Endothelial cell of umbilical vein (primary cell): ENCODE data around the gene GID4. TPM values are rescaled to one million over a fixed set of nuclear protein-coding genes. Genes with fewer than 3 reads are reported as not detected.

Experiments used
- BruUV-seq: library from RNA; stranded (reverse); fragments of 400-500 nt; replicated peaks from 2 replicates; lab custom pipeline; 2021; lab: Mats Ljungman, UMichigan
- CTCF ChIA-PET: fragments of 300-600, 350-600 bp; sonication (Branson Sonifier 250); formaldehyde crosslinking; loops from one replicate; lab custom pipeline; 2021; ENCODE audit warnings: antibody characterized with exemption, inconsistent platforms; lab: Charles Lee
- POLR2A ChIA-PET: fragments of 300-600, 350-600 bp; sonication (Branson Sonifier 250); formaldehyde crosslinking; loops from one replicate; lab custom pipeline; 2021; ENCODE audit warnings: antibody characterized with exemption, inconsistent platforms; lab: Charles Lee
- DNase-seq: peaks from one replicate; pipeline ENCODE4 v3.0.0-alpha.2; 2011; ENCODE audit warnings: low read depth, low spot score
- FAIRE-seq: peaks from 2 replicates; lab custom pipeline; 2011; peaks lifted over from hg19 to GRCh38; lab: Jason Lieb, UNC
- H2AFZ ChIP-seq: 2 replicates; pipeline ENCODE4 v1.6.0; 2012; ENCODE audit warnings: low read depth, low read length, control low read depth, inconsistent platforms
- H3K27ac ChIP-seq: 2 replicates; pipeline ENCODE4 v1.5.1; 2011; ENCODE audit warnings: low read depth, mild to moderate bottlenecking, control low read depth, low read length, moderate library complexity; ENCODE audit not compliant: insufficient read depth
- H3K27me3 ChIP-seq, 2 experiments: 2 replicates each; pipeline versions ENCODE4 v1.6.0 to v1.6.1; 2011; ENCODE audit warnings: low read length in 2 of 2, mixed read lengths in 1 of 2; ENCODE audit not compliant: control insufficient read depth in 2 of 2, insufficient read depth in 2 of 2
- H3K36me3 ChIP-seq, 2 experiments: 2 replicates in 1 of 2; 3 replicates in 1 of 2; pipeline ENCODE4 v1.5.1; 2011; ENCODE audit warnings: low read length in 2 of 2, mild to moderate bottlenecking in 1 of 2, moderate library complexity in 1 of 2; ENCODE audit not compliant: control insufficient read depth in 2 of 2, insufficient read depth in 2 of 2; ENCODE audit errors: extremely low read depth in 1 of 2
- H3K4me1 ChIP-seq: 3 replicates; pipeline ENCODE4 v1.5.1; 2011; ENCODE audit warnings: mild to moderate bottlenecking, low read length; ENCODE audit not compliant: control insufficient read depth, insufficient read depth; ENCODE audit errors: extremely low read depth
- H3K4me2 ChIP-seq: 2 replicates; pipeline ENCODE4 v1.6.1; 2011; ENCODE audit warnings: low read length, control low read depth, mixed read lengths; ENCODE audit not compliant: insufficient read depth
- H3K4me3 ChIP-seq, 3 experiments: fragments of 200-600 bp in 1 of 3; sonication (generic), shearing (Covaris generic) in 1 of 3; replicated peaks in 1 of 3; 2 replicates each; pipeline ENCODE4 v1.5.1; 2011 to 2016; ENCODE audit warnings: control low read depth in 3 of 3, low read length in 3 of 3, mild to moderate bottlenecking in 2 of 3, inconsistent platforms in 1 of 3, low read depth in 1 of 3, moderate library complexity in 1 of 3; ENCODE audit not compliant: insufficient read depth in 1 of 3
- H3K79me2 ChIP-seq: 2 replicates; pipeline ENCODE4 v1.6.0; 2012; ENCODE audit warnings: low read length, inconsistent platforms; ENCODE audit not compliant: control insufficient read depth, insufficient read depth
- H3K9ac ChIP-seq: replicated peaks from 2 replicates; pipeline ENCODE3; 2011; ENCODE audit warnings: low read length, control low read depth; ENCODE audit not compliant: insufficient read depth; ENCODE audit errors: extremely low read depth
- H3K9me1 ChIP-seq: replicated peaks from 3 replicates; pipeline ENCODE4 v1.6.0; 2011; ENCODE audit warnings: mild to moderate bottlenecking, low read length; ENCODE audit not compliant: control insufficient read depth, insufficient read depth; ENCODE audit errors: extremely low read depth
- H3K9me3 ChIP-seq: replicated peaks from 2 replicates; pipeline ENCODE4 v1.5.1; 2012; ENCODE audit warnings: low read length, inconsistent platforms; ENCODE audit not compliant: control insufficient read depth, insufficient read depth
- H4K20me1 ChIP-seq: replicated peaks from 2 replicates; pipeline ENCODE3; 2011; ENCODE audit warnings: mild to moderate bottlenecking, low read length; ENCODE audit not compliant: control insufficient read depth, insufficient read depth; ENCODE audit errors: extremely low read depth
- CTCF ChIP-seq, 2 donors: IDR thresholded peaks; 1 replicate in 1 of 2; 2 replicates in 1 of 2; pipeline ENCODE4 v1.5.1; 2011; ENCODE audit warnings: low read length in 2 of 2, mild to moderate bottlenecking in 2 of 2, moderate library complexity in 2 of 2, control low read depth in 1 of 2, inconsistent platforms in 1 of 2, low read depth in 1 of 2; ENCODE audit not compliant: insufficient read depth in 1 of 2; ENCODE audit errors: extremely low read depth in 1 of 2
- EZH2 ChIP-seq: IDR thresholded peaks from 2 replicates; pipeline ENCODE4 v1.6.1; 2012; ENCODE audit warnings: borderline replicate concordance, low read depth, mild to moderate bottlenecking, moderate library complexity, low read length, inconsistent platforms; ENCODE audit not compliant: severe bottlenecking
- FOS ChIP-seq: IDR thresholded peaks from 2 replicates; pipeline ENCODE4 v1.6.1; 2011; ENCODE audit warnings: mild to moderate bottlenecking, low read length, moderate library complexity, borderline replicate concordance; ENCODE audit not compliant: insufficient read depth
- GATA2 ChIP-seq: IDR thresholded peaks from 2 replicates; pipeline ENCODE4 v1.7.0; 2011; ENCODE audit warnings: low read depth, mild to moderate bottlenecking, moderate library complexity, mixed read lengths, low read length; ENCODE audit not compliant: insufficient read length, insufficient read depth
- JUN ChIP-seq: IDR thresholded peaks from 2 replicates; pipeline ENCODE4 v1.6.1; 2011; ENCODE audit warnings: borderline replicate concordance, low read depth; ENCODE audit not compliant: insufficient read length, insufficient read depth
- MAX ChIP-seq: IDR thresholded peaks from 2 replicates; pipeline ENCODE4 v1.6.1; 2011; ENCODE audit not compliant: insufficient read depth, insufficient read length
- MYC ChIP-seq: IDR thresholded peaks from one replicate; pipeline ENCODE4 v1.6.1; 2011; ENCODE audit warnings: mild to moderate bottlenecking, low read depth, low read length
- POLR2A ChIP-seq: IDR thresholded peaks from 2 replicates; pipeline ENCODE4 v1.6.1; 2012; ENCODE audit warnings: low read depth, mild to moderate bottlenecking, control low read depth, low read length
- POLR2AphosphoS5 ChIP-seq: IDR thresholded peaks from 2 replicates; pipeline ENCODE4 v1.6.1; 2012; ENCODE audit warnings: low read depth, mild to moderate bottlenecking, control low read depth, low read length, moderate library complexity; ENCODE audit not compliant: insufficient read depth
- dilution Hi-C: fragments of 300-500 bp; cut with MboI; formaldehyde crosslinking; loops from one replicate; pipeline ENCODE4 v1.15.0; 2019; ENCODE audit warnings: low sequenced_read_pairs; ENCODE audit not compliant: extremely low pct_ligation_motif_present
- intact Hi-C: fragments of 100-400 bp; cut with micrococcal nuclease; formaldehyde crosslinking; loops from one replicate; pipeline ENCODE4 v1.10.0; 2022
- polyA plus RNA-seq, 4 experiments: library from polyadenylated mRNA; depleted of rRNA in 3 of 4; stranded (reverse) in 3 of 4; unstranded in 1 of 4; fragments of >200 nt; gene quantifications; 2 replicates each; pipeline versions ENCODE4 v1.2.1 to v1.2.3, GENCODE V29; 2011 to 2012; ENCODE audit warnings: missing spikeins in 1 of 4
- total RNA-seq: library from RNA; stranded (reverse); gene quantifications from 2 replicates; pipeline ENCODE4 v1.2.3, GENCODE V29; 2021

The GID4 gene
- total and polyA plus RNA-seq, 2 donors (not counting 3 experiments of a cell fraction or from before 2014, with no cell fraction given): 6.4 to 11.3 TPM

- no peak for FAIRE-seq
- peaks cover 0 to 2% of the 10 kb centered on the region in 2 experiments for H3K36me3 ChIP-seq
- H3K9me3 ChIP-seq: no peaks in the 10 kb centered on the region
- no peaks in the 10 kb centered on the region for H3K79me2 ChIP-seq
- dilution Hi-C loops (loop anchor here (25.0 kb wide), 1 partner anchor 140 kb away; no protein-coding TSS in a partner anchor), intact Hi-C loops (no loop called here)
- H3K9ac ChIP-seq: no peak overlapping the region
- no peaks in the 10 kb centered on the region for H4K20me1 ChIP-seq
- H3K4me1 ChIP-seq: peaks cover 8% of the 10 kb centered on the region
- H2AFZ ChIP-seq: no peak overlapping the region
- DNase-seq: no peak
- no peak for TF ChIP-seq CTCF (IDR thresholded peaks at IDR 0.05; ENCODE audit: extremely low read depth in 1 of 2, insufficient read depth in 1 of 2, low read depth in 1 of 2, low read length in 2 of 2)
- TF ChIP-seq MAX: no peak
- TF ChIP-seq GATA2: no peak
- TF ChIP-seq EZH2: no peak
- TF ChIP-seq JUN: no peak
- TF ChIP-seq POLR2A: no peak
- TF ChIP-seq POLR2AphosphoS5: no peak
- no peak for TF ChIP-seq FOS
- no peak for TF ChIP-seq MYC
- no peak overlapping the region for H3K4me2 ChIP-seq
- BruUV-seq: no TSS peak
- H3K9me1 ChIP-seq: no peaks in the 10 kb centered on the region
- H3K4me3 ChIP-seq: no peak overlapping the region
- no peak overlapping the region for H3K27ac ChIP-seq
- no peaks in the 10 kb centered on the region for H3K27me3 ChIP-seq
- ChIA-PET POLR2A (no interaction called here), CTCF (no interaction called here)
These were observed 11.9 kb upstream of the GID4 start for GRCh38 chr17:18027280-18027679.
